K562 (cell line): ENCODE data around the gene PSME1. TPM values are rescaled to one million over a fixed set of nuclear protein-coding genes. Genes with fewer than 3 reads are reported as not detected.

Experiments used
- CBX5 ChIP-seq: IDR thresholded peaks from 2 replicates; pipeline ENCODE4 v1.6.1; 2014; ENCODE audit warnings: low read depth, borderline replicate concordance
- ELK3 ChIP-seq: fragments of 450-650 bp; formaldehyde crosslinking; IDR thresholded peaks from 2 replicates; pipeline ENCODE4 v1.4.0; 2020; ENCODE audit warnings: mild to moderate bottlenecking
- EP300 ChIP-seq: IDR thresholded peaks from 2 replicates; pipeline ENCODE4 v1.6.1; 2012; ENCODE audit warnings: low read length, improper control_type of control experiment
- FOXK2 ChIP-seq, 2 experiments: fragments of 450-650 bp; IDR thresholded peaks in 1 of 2; conservative IDR thresholded peaks in 1 of 2; 2 replicates each; pipeline ENCODE4 v1.6.1; 2016; ENCODE audit warnings: low read depth in 2 of 2, mild to moderate bottlenecking in 1 of 2
- HMG20A ChIP-seq: fragments of 450-650 bp; formaldehyde crosslinking; conservative IDR thresholded peaks from 2 replicates; pipeline ENCODE4 v1.4.0; 2020; ENCODE audit warnings: mild to moderate bottlenecking, mixed read lengths
- MBD2 ChIP-seq: sonication (generic); IDR thresholded peaks from 2 replicates; pipeline ENCODE4 v1.6.1; 2016; ENCODE audit warnings: low read depth, borderline replicate concordance
- NCOR1 ChIP-seq: fragments of 450-650 bp; IDR thresholded peaks from 2 replicates; pipeline ENCODE4 v1.6.1; 2016; ENCODE audit warnings: mild to moderate bottlenecking, moderate library complexity
- STAG1 ChIP-seq: sonication (generic); formaldehyde crosslinking; IDR thresholded peaks from 2 replicates; pipeline ENCODE4 v1.5.0; 2020; ENCODE audit warnings: missing genetic modification reagents, borderline replicate concordance
- THAP7 ChIP-seq: fragments of 250-450 bp; sonication (Bioruptor Pico); IDR thresholded peaks from 2 replicates; pipeline ENCODE4 v1.5.0; 2021
- ZBTB40 ChIP-seq, 2 experiments: fragments of 450-650 bp in 1 of 2; sonication (generic) in 1 of 2; formaldehyde crosslinking in 1 of 2; IDR thresholded peaks; 2 replicates each; pipeline versions ENCODE4 v1.7.1 to v1.9.0; 2016 to 2022; ENCODE audit warnings: inconsistent platforms in 1 of 2, mild to moderate bottlenecking in 1 of 2, missing genetic modification reagents in 1 of 2
- ZNF184 ChIP-seq: sonication (generic); formaldehyde crosslinking; IDR thresholded peaks from 2 replicates; pipeline ENCODE4 v1.5.0; 2020; ENCODE audit warnings: missing genetic modification reagents
- polyA plus RNA-seq, 8 experiments: library from polyadenylated mRNA; depleted of rRNA in 4 of 8; stranded (reverse) in 5 of 8; unstranded in 3 of 8; fragments of >200 nt; fragmentation: Nextera tagmentation in 2 of 8; fragmentation: Illumina TruSeq in 1 of 8; extraction: Ambion mirVana in 2 of 8; extraction: Trizol in 1 of 8; gene quantifications; 2 replicates each; pipeline versions ENCODE4 v1.2.1 to v1.2.3, GENCODE V29; 2011 to 2014; ENCODE audit warnings: inconsistent platforms in 1 of 8, missing spikeins in 1 of 8
- total RNA-seq, 7 experiments: library from RNA; depleted of rRNA in 6 of 7; stranded (reverse); fragments of >200 nt in 6 of 7; fragmentation: Illumina TruSeq in 2 of 7; extraction: Trizol in 2 of 7; gene quantifications; 2 replicates each; pipeline versions ENCODE4 v1.2.1 to v1.2.3, GENCODE V29; 2011 to 2021; ENCODE audit warnings: low replicate concordance in 1 of 7
- TF ChIP-seq, protein P1 (sequence below): fragments of 450-650 bp; formaldehyde crosslinking; IDR thresholded peaks from 2 replicates; pipeline ENCODE4 v1.4.0; 2022; ENCODE audit warnings: missing genetic modification characterization

Gene PSME1
- total and polyA plus RNA-seq, 9 of the 15 experiments (the other 6 are each of a cell fraction or from before 2014, with no cell fraction given): 20.3 to 180 (median 67.5) TPM

- TF ChIP-seq CBX5: no peak
- TF ChIP-seq MBD2: peak; percentile 81; the same call in 1 of the 2 replicates
- TF ChIP-seq ELK3: no peak
- no peak for TF ChIP-seq ZNF184 (CRISPR knock-in tag)
- no peak for TF ChIP-seq ZBTB40 (IDR thresholded peaks at IDR 0.05)
- no peak for TF ChIP-seq ZBTB40 (CRISPR knock-in tag; IDR thresholded peaks at IDR 0.05)
- TF ChIP-seq HMG20A: no peak
- TF ChIP-seq NCOR1: no peak
- no peak for TF ChIP-seq EP300
- no peak for TF ChIP-seq THAP7 (CRISPR knock-in tag)
- no peak for TF ChIP-seq FOXK2 (conservative IDR thresholded peaks at IDR 0.05 in 1 of 2, IDR thresholded peaks at IDR 0.05 in 1 of 2; ENCODE audit: low read depth in 2 of 2)
- no peak for TF ChIP-seq STAG1 (CRISPR knock-in tag)
- TF ChIP-seq, protein P1, sequence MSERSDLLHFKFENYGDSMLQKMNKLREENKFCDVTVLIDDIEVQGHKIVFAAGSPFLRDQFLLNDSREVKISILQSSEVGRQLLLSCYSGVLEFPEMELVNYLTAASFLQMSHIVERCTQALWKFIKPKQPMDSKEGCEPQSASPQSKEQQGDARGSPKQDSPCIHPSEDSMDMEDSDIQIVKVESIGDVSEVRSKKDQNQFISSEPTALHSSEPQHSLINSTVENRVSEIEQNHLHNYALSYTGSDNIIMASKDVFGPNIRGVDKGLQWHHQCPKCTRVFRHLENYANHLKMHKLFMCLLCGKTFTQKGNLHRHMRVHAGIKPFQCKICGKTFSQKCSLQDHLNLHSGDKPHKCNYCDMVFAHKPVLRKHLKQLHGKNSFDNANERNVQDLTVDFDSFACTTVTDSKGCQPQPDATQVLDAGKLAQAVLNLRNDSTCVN (CRISPR knock-in tag): no peak
Measured at GRCh38 chr14:24141097-24141880, 5.3 kb downstream of the PSME1 start, which contains the start of gene EMC9 (continued).
